Fibroblast of skin of right quadriceps (primary cell): ENCODE measurements around the gene PMM1.
A peak's percentile ranks its signal among the peaks of the same experiment; 100 is the strongest.

ENCODE experiments used
- DNase-seq: peaks from one replicate; pipeline ENCODE4 v3.0.0-alpha.2; 2013

Gene PMM1

DNA sequence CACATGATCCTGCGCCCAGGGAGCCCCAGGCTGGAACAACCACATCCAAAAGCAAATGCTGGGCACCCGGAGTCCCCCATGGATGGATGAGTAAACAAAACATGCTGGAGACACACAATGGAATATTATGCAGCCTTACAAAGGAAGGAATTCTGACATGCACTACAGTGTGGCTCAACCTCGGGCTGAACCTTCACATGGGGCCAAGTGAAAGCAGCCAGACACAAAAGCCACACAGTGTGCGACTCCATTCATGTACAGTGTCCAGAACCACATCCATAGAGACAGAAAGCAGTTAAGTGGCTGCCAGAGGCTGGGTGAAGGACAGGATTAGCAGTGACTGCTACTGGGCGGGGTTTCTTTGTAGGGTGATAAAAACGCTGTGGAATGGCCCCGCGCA lies 55.4 kb downstream of the PMM1 start:
- DNase-seq, result no peak

DNA sequence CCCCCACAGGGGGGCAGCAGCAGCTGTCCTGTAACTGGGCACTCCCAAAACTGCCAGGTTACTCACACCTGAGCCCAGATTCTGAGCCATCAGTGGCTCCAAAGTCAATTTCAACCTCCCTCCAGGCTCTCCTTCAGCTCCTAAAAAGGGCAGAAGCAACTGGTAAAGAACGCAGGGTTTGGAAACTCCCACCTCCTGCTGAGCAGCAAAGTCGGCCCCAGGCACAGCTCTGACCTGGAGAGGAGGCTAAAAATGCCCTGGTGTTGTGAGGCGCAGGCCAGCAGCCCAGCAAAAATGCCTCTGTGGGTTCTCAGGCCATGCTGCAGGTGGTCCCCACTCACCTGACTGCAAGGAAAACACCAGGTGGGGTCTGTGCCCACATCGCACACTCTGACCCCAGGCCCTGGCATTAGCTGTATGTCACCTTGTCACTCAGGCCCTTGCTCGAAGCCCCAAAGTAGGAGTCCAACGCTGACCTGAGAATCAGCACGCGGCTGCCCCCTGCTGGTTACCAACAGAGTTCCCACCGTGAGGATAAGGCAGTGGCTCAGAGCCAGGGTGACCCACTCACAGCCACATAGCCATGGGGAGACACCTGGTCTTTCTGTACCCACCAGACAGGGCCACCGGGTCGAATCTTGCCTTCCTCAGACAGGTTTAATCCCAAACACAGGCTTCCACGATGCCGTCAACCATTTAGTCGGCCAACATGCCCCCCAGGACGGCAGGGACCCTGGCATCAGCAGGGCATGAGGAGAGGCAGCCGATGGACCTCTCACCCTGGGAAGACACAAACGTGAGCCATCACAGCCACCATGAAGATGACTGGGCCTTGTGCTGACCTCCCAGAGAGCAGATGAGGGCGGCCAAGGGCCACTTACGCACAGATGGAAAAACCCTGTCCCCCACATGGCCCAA lies 56.5 kb downstream of the PMM1 start:
- peak; percentile 46 for DNase-seq

DNA sequence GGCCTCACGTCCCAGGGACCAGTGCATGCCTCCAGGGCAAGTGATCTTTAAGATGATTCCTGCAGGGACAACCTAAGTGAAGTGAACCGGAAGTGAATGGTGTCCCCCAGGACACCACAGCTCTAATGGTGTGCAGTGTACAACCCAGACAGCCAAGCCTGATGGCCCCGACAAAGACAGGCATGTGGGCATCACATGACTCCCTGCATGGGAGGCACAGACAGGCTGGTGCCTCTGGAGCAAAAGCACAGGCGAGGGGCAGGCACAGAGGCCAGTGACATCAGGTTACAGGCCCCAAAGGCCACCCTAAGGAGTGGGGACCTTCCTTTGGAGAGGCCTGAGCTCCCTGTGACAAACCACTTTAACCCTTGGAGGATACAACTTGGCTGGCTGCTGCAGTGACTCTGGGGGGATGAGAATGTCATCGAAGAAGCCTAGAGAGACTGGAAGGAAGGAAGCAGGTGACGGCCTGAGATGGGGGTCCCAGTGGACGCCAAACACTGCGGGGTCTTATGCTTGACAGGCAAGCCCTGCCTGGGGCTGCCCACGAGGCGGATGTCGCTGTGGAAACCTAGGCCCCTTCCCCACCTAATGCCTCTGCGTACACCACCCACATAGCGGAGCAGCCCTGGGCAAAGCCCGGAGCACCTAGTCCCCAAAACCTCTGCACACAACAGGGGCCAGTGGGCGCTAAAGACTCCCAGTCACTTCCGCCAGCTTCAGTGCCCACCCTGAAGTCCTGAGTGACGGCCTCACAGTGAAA lies 57.7 kb downstream of the PMM1 start:
- no peak for DNase-seq

DNA sequence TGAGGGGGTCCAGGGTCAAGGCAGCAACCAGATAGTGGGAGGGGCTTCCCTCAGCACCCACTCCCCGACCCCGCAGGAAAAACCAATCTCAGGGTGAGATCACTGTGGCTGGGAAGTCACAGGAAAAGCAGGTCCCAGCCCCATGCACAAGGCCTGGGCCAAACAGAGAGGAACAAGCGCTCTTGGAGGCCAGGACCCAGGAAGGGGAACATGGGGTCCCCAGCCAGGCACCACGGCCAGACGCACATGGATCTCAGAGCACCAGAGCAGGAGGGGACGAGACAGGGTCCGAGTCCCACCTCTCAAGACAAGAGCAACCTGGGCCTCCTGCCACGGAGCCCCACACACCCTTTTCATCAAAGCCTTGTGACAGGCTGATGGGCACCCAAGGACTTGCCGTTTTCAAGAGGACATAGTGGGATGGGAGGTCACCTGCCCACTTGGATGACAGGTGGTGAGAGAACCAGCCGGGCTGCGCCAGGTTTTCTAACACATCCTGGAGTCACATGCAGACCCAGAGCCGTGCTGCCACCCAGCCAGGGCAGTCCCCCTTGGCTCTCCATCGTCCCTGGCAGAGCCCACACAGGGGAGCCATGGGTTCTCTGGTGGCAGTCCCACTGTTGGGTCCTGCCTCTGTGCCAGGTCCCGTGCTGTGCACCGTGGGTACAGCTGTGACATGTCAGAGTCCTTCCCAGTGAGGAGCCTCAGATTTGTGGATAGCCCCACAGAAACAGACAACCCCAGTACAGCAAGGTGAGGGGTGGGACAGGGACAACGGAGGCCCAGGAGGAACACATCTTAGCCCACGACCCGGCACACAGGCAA lies 58.5 kb downstream of the PMM1 start:
- no peak for DNase-seq

GRCh38 chr22:41528938-41529561 lies 60.6 kb downstream of the PMM1 start:
- DNase-seq, result no peak

- DNase-seq, result no peak
Measured at GRCh38 chr22:41528132-41528766, 61.4 kb downstream of the PMM1 start.
